PC-3 (cell line): ENCODE results near the gene SLC25A26.

Experiments
- CTCF ChIP-seq: fragments of 300-600 bp; sonication (generic); conservative IDR thresholded peaks from 2 replicates; pipeline ENCODE4 v1.5.1; 2017; ENCODE audit warnings: antibody characterized with exemption, low read depth, mild to moderate bottlenecking, low read length
- EZH2 ChIP-seq: fragments of 300-600 bp; sonication (generic); IDR thresholded peaks from one replicate; pipeline ENCODE4 v1.6.1; 2017; ENCODE audit warnings: antibody characterized with exemption, mild to moderate bottlenecking, low read length; ENCODE audit not compliant: unreplicated experiment
- EZH2phosphoT487 ChIP-seq: fragments of 300-600 bp; sonication (generic); IDR thresholded peaks from 2 replicates; pipeline ENCODE4 v1.6.1; 2018; ENCODE audit warnings: mild to moderate bottlenecking, antibody characterized with exemption, low read length, borderline replicate concordance

- no peak for TF ChIP-seq CTCF
- TF ChIP-seq EZH2: no peak
- TF ChIP-seq EZH2phosphoT487: no peak
Observed at GRCh38 chr3:66397745-66398144, 176.9 kb downstream of the SLC25A26 start.
